Thyroid gland (tissue), 4 donors: ENCODE results near the gene CNTN5.

Experiments used
- POLR2A ChIP-seq, 2 donors: fragments of 450-650 bp; IDR thresholded peaks; one replicate each; pipeline ENCODE4 v1.6.1; 2017; ENCODE audit warnings: antibody characterized with exemption in 2 of 2, mild to moderate bottlenecking in 2 of 2, moderate library complexity in 1 of 2
- TF ChIP-seq, protein P1 (sequence below), 6 experiments: fragments of 200-600 bp in 3 of 6; fragments of 450-650 bp in 3 of 6; sonication (generic) in 3 of 6; IDR thresholded peaks; one replicate each; pipeline ENCODE4 v1.5.1; 2016 to 2019; ENCODE audit warnings: antibody characterized with exemption in 6 of 6, mild to moderate bottlenecking in 2 of 6, inconsistent platforms in 1 of 6, moderate library complexity in 1 of 6

DNA sequence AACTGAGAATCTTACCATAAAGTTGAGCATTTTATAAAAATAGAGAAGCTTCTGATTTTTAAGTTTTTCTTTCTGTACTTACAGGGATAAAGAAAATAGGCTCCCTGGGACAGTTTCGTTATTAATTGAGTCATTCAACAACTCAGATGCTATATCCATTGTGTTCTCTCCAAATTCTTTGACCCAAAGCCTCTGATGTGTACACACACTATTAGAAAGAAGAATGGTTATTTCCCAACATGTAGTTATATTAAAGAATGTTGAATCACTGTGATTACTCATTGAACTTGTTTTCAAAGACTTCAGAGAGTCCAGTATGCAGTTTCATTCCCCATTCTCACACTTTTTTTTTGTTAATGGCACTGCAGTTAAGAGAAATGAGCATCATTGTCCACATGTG is 932.1 kb downstream of the CNTN5 start:
- no peak for TF ChIP-seq POLR2A (IDR thresholded peaks at IDR 0.05)
- TF ChIP-seq, protein P1, sequence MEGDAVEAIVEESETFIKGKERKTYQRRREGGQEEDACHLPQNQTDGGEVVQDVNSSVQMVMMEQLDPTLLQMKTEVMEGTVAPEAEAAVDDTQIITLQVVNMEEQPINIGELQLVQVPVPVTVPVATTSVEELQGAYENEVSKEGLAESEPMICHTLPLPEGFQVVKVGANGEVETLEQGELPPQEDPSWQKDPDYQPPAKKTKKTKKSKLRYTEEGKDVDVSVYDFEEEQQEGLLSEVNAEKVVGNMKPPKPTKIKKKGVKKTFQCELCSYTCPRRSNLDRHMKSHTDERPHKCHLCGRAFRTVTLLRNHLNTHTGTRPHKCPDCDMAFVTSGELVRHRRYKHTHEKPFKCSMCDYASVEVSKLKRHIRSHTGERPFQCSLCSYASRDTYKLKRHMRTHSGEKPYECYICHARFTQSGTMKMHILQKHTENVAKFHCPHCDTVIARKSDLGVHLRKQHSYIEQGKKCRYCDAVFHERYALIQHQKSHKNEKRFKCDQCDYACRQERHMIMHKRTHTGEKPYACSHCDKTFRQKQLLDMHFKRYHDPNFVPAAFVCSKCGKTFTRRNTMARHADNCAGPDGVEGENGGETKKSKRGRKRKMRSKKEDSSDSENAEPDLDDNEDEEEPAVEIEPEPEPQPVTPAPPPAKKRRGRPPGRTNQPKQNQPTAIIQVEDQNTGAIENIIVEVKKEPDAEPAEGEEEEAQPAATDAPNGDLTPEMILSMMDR (IDR thresholded peaks at IDR 0.05): no peak
